Adrenal gland (tissue), 12 donors: ENCODE results near the gene GRHL3. TPM values are rescaled to one million over a fixed set of nuclear protein-coding genes. Genes with fewer than 3 reads are reported as not detected.

Experiments
- DNase-seq, 7 donors: peaks; one replicate each; pipeline ENCODE4 v3.0.0-alpha.2; 2019 to 2020
- H3K27ac ChIP-seq, 5 donors: fragments of 200-600 bp; sonication (generic) in 4 of 5; 1 replicate in 3 of 5; 2 replicates in 2 of 5; pipeline versions ENCODE4 v1.5.1 to v1.8.0; 2016 to 2020; ENCODE audit warnings: mild to moderate bottlenecking in 1 of 5
- H3K27me3 ChIP-seq: fragments of 200-600 bp; 2 replicates; pipeline ENCODE4 v1.8.0; 2021
- H3K36me3 ChIP-seq, 2 donors: fragments of 200-600 bp; replicated peaks in 1 of 2; 1 replicate in 1 of 2; 2 replicates in 1 of 2; pipeline versions ENCODE4 v1.5.1 to v1.8.0; 2018 to 2022
- H3K4me1 ChIP-seq, 2 donors: fragments of 200-600 bp; replicated peaks in 1 of 2; 1 replicate in 1 of 2; 2 replicates in 1 of 2; pipeline versions ENCODE4 v1.5.1 to v1.8.0; 2018 to 2021
- H3K4me3 ChIP-seq, 4 donors: fragments of 200-600 bp; sonication (generic) in 3 of 4; one replicate each; pipeline ENCODE4 v1.5.1; 2016 to 2018
- H3K9me3 ChIP-seq, 3 donors: fragments of 200-600 bp; sonication (generic) in 1 of 3; replicated peaks in 1 of 3; 1 replicate in 2 of 3; 2 replicates in 1 of 3; pipeline versions ENCODE4 v1.5.1 to v1.8.0; 2016 to 2021
- POLR2A ChIP-seq, 2 donors: fragments of 450-650 bp; IDR thresholded peaks; one replicate each; pipeline ENCODE4 v1.6.1; 2017; ENCODE audit warnings: antibody characterized with exemption in 2 of 2, mild to moderate bottlenecking in 2 of 2, moderate library complexity in 1 of 2
- WGBS, 4 donors: extraction: QIAGEN DNeasy Blood & Tissue Kit in 2 of 4; methylation state at CpG; one replicate each; pipeline versions ENCODE4 v1.1.5 to v1.1.7; 2013 to 2017; 5-methylcytosine and 5-hydroxymethylcytosine counted together
- intact Hi-C, 2 donors: fragments of 100-400 bp; cut with DNase I; formaldehyde crosslinking; loops; one replicate each; pipeline versions ENCODE4 v1.14.1 to v1.15.0; 2022 to 2023
- polyA plus RNA-seq, 3 donors: library from polyadenylated mRNA; stranded (reverse); fragments of 200-250 nt in 2 of 3; fragments of 350-450 nt in 1 of 3; fragmentation: Illumina TruSeq in 1 of 3; extraction: RNeasy Lipid Tissue Mini Kit (QIAGEN cat#74804) in 1 of 3; gene quantifications; one replicate each; pipeline ENCODE4 v1.2.3, GENCODE V29; 2013 to 2014
- total RNA-seq, 9 donors: library from RNA; depleted of rRNA in 4 of 9; stranded (reverse); fragments of >200 nt in 4 of 9; fragments of 120-200 nt in 1 of 9; fragmentation: NEBNext Ultra II Directional in 1 of 9; extraction: Animal tissue kit (Norgen Biotek cat#: 25700) in 1 of 9; gene quantifications; one replicate each; pipeline versions ENCODE4 v1.1.0 to v1.2.4, GENCODE V29; 2013 to 2023
- TF ChIP-seq, protein P1 (sequence below), 6 experiments: fragments of 450-650 bp in 4 of 6; fragments of 200-600 bp in 2 of 6; sonication (generic) in 1 of 6; IDR thresholded peaks; 1 replicate in 5 of 6; 2 replicates in 1 of 6; pipeline versions ENCODE4 v1.5.1 to v1.8.0; 2016 to 2021; ENCODE audit warnings: antibody characterized with exemption in 6 of 6, mild to moderate bottlenecking in 2 of 6, moderate library complexity in 1 of 6
- donor health status: healthy with polysubstance abuse.
- donor health status: Bipolar disorder and iron deficiency.
- donor health status: DM: yes; HTN: yes; CAD: no.
- donor health status: DM: no; HTN: no; CAD: no.
- donor health status: DM: no; HTN: no; CAD: no.
- donor health status: DM: yes; HTN: yes; CAD: no.

GRHL3 gene
- total and polyA plus RNA-seq, 12 donors, result 0.10 to 0.20 (median 0.16) TPM; not detected in 8

DNA sequence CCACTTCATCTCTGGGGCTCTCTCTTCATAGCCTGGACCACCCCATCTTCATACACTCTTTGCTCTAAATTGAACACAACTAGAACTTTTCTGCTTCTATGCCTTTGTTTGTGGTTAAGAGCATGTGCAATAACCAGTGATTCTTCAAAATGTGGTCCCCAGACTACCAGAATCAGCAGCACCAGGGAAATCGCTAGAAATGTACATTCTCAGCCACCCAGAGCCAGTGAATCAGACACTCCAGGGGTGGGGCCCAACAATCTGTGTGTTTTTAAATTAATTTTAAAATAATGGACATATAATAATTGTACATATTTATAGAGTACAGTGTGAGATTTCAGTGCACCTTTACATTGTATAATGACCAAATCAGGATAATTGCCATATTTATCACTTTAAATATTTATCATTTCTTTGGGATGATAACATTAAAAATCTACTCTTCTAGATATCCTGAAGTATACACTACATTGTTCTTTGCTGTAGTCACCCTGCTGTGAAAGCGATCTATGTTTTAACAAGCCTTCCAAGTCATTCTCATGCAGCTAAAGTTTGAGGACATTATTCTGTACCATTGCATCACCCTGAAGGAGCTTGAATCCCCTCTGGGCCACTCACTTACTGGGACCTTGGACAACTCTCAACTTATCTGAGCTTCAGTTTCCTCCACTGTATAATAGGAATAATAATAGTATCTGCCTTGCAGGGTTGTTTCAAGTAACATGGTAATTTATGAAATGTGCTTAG is 10.8 kb downstream of the GRHL3 start:
- Histone ChIP-seq H3K36me3 (no peaks in the 10 kb centered on the region), H3K9me3 (no peaks in the 10 kb centered on the region), H3K4me1 (no peaks in the 10 kb centered on the region), H3K27ac (no peak overlapping the region), H3K27me3 (no peaks in the 10 kb centered on the region), H3K4me3 (no peak overlapping the region)
- intact Hi-C loops, result no loop called here
- TF ChIP-seq POLR2A (IDR thresholded peaks at IDR 0.05), result no peak
- TF ChIP-seq, protein P1, sequence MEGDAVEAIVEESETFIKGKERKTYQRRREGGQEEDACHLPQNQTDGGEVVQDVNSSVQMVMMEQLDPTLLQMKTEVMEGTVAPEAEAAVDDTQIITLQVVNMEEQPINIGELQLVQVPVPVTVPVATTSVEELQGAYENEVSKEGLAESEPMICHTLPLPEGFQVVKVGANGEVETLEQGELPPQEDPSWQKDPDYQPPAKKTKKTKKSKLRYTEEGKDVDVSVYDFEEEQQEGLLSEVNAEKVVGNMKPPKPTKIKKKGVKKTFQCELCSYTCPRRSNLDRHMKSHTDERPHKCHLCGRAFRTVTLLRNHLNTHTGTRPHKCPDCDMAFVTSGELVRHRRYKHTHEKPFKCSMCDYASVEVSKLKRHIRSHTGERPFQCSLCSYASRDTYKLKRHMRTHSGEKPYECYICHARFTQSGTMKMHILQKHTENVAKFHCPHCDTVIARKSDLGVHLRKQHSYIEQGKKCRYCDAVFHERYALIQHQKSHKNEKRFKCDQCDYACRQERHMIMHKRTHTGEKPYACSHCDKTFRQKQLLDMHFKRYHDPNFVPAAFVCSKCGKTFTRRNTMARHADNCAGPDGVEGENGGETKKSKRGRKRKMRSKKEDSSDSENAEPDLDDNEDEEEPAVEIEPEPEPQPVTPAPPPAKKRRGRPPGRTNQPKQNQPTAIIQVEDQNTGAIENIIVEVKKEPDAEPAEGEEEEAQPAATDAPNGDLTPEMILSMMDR (IDR thresholded peaks at IDR 0.05), result no peak
- no peak for DNase-seq
- WGBS, 4 donors, result 88 to 92% (median 89%) methylated on average over 2 of the region's 2 CpGs

DNA sequence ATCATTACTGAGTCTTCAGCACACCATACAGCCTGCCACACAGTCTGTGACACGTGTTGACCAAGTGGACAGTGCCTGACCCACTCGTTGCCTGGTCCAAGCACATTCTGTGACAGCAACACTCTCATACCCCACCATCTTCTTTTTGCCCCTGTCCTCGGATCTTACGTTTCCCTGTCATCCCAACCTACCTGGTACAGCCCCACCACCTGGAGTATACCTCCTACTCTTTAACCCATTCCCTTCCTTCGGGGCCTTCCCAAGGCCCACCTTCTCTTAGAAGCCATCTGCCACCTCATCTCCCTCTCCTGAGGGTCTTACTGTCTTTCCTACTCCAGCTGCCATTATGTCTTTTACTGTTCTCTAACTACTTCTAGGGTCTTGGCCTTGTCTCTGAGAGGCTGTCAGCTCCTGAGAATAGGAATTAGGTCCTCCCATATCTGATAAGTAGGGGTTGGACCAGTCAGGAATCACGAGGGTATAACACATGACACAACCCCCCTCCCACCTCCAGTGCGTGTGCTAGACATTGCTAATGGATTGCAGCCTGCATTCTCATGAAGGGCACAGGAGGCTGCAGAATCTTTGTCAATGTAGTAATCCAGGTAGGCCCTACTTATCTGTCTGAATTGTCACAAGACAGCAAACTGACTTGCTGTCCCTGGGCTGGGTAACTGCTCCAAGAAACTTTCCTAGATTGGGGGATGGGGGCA is 13.0 kb downstream of the GRHL3 start:
- Histone ChIP-seq H3K9me3 (no peaks in the 10 kb centered on the region), H3K4me3 (no peak overlapping the region), H3K4me1 (no peaks in the 10 kb centered on the region), H3K36me3 (no peaks in the 10 kb centered on the region), H3K27ac (no peak overlapping the region), H3K27me3 (no peaks in the 10 kb centered on the region)
- DNase-seq, result no peak
- 81 to 89% (median 84%) methylated on average over 7 of the region's 7 CpGs for WGBS, 4 donors
- TF ChIP-seq POLR2A (IDR thresholded peaks at IDR 0.05), result no peak
- TF ChIP-seq, protein P1 (IDR thresholded peaks at IDR 0.05), result no peak
- intact Hi-C loops, result no loop called here

DNA sequence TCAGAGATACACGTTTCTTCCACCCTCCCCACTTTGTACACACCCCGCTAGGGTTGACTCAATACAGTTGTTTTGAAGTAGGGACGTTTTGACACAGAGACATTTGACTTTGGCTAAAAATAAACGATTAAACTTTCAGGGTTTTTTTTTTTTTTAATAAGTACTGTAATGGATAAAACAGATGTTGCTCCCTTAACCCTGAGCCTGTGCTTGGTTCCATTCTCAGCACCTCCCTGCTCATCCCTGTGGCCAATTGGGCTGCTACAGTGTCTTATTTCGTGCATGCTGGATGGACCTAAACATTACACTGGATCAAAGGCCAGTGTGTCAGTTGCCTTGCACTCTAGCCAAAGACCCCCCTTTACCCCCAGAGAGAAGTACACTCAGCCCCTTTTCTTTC is 16.9 kb downstream of the GRHL3 start:
- TF ChIP-seq, protein P1 (IDR thresholded peaks at IDR 0.05), result no peak
- no peak for TF ChIP-seq POLR2A (IDR thresholded peaks at IDR 0.05)
- WGBS, 4 donors, result 62 to 68% (median 63%) methylated on average over 5 of the region's 5 CpGs
- Histone ChIP-seq H3K4me1 (no peaks in the 10 kb centered on the region), H3K27ac (no peak overlapping the region), H3K27me3 (no peaks in the 10 kb centered on the region), H3K36me3 (no peaks in the 10 kb centered on the region), H3K4me3 (no peak overlapping the region), H3K9me3 (no peaks in the 10 kb centered on the region)
- intact Hi-C loops, result no loop called here
- no peak for DNase-seq

DNA sequence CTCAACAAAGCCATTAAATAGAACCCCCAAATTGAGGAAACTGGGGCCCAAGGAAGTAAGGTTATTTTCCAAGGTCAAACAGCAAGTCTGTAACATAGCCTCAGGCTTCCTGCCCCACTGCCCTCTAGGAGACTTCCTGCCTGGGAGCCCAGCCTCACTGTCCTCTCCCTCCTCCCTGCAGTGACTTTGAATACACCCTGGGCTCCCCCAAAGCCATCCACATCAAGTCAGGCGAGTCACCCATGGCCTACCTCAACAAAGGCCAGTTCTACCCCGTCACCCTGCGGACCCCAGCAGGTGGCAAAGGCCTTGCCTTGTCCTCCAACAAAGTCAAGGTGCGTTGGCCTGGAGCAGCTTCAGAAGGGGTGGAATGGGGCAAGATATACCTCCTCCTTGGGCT is 18.3 kb downstream of the GRHL3 start:
- H3K4me1 ChIP-seq, result no peaks in the 10 kb centered on the region
- H3K9me3 ChIP-seq, result no peaks in the 10 kb centered on the region
- no peak overlapping the region for H3K27ac ChIP-seq
- intact Hi-C loops, result no loop called here
- no peak for DNase-seq
- H3K27me3 ChIP-seq, result no peaks in the 10 kb centered on the region
- no peak overlapping the region for H3K4me3 ChIP-seq
- 85 to 100% (median 95%) methylated on average over 2 to 4 of the region's 4 CpGs for WGBS, 4 donors
- TF ChIP-seq, protein P1 (IDR thresholded peaks at IDR 0.05), result no peak
- TF ChIP-seq POLR2A (IDR thresholded peaks at IDR 0.05), result no peak
- H3K36me3 ChIP-seq, result no peaks in the 10 kb centered on the region
